NCI-H2107 treated with DMSO at 0.1 percent for 48 hours (cell line): Measurements from ENCODE around the gene USP15.

ENCODE experiments used
- DNase-seq: peaks from one replicate; lab custom pipeline; 2025; ENCODE audit not compliant: unreplicated experiment; lab: John Stamatoyannopoulos, UW

The USP15 gene

GRCh38 chr12:62256408-62257096 is 3.7 kb upstream of the USP15 start:
- no peak for DNase-seq

- DNase-seq = no peak
Observed at GRCh38 chr12:62258231-62258630, 2.0 kb upstream of the USP15 start.

GRCh38 chr12:62258941-62259630 is 1.1 kb upstream of the USP15 start:
- peak; percentile 84 for DNase-seq

GRCh38 chr12:62259631-62259992 is 592 bp upstream of the USP15 start:
- peak; percentile 85 for DNase-seq

- DNase-seq = peak; percentile 45
Observed at GRCh38 chr12:62260733-62261683, 804 bp downstream of the USP15 start.

- DNase-seq = no peak
Observed at GRCh38 chr12:62261876-62262517, 1.8 kb downstream of the USP15 start.

GRCh38 chr12:62263232-62263631 is 3.0 kb downstream of the USP15 start:
- no peak for DNase-seq

- DNase-seq = no peak
Observed at GRCh38 chr12:62263966-62264365, 3.8 kb downstream of the USP15 start.

- no peak for DNase-seq
Observed at GRCh38 chr12:62264706-62265105, 4.5 kb downstream of the USP15 start.

- no peak for DNase-seq
Observed at GRCh38 chr12:62265511-62265910, 5.3 kb downstream of the USP15 start.

GRCh38 chr12:62267026-62267425 is 6.8 kb downstream of the USP15 start:
- DNase-seq = no peak

GRCh38 chr12:62267480-62267879 is 7.3 kb downstream of the USP15 start:
- no peak for DNase-seq

GRCh38 chr12:62268956-62269355 is 8.8 kb downstream of the USP15 start:
- DNase-seq = no peak

GRCh38 chr12:62269464-62270228 is 9.4 kb downstream of the USP15 start:
- no peak for DNase-seq

GRCh38 chr12:62270384-62270783 is 10.2 kb downstream of the USP15 start:
- DNase-seq = no peak

GRCh38 chr12:62270872-62271271 is 10.7 kb downstream of the USP15 start:
- no peak for DNase-seq

- DNase-seq = no peak
Observed at GRCh38 chr12:62272936-62273552, 12.8 kb downstream of the USP15 start.

GRCh38 chr12:62273724-62274380 is 13.6 kb downstream of the USP15 start:
- no peak for DNase-seq

GRCh38 chr12:62278022-62278421 is 17.8 kb downstream of the USP15 start:
- no peak for DNase-seq
